NB4 (cell line): ENCODE data around the gene MLXIP.

Experiments used
- CTCF ChIP-seq: IDR thresholded peaks from one replicate; pipeline ENCODE4 v1.5.1; 2012; ENCODE audit warnings: low read depth, low read length
- MYC ChIP-seq: IDR thresholded peaks from 2 replicates; pipeline ENCODE4 v1.6.1; 2011; ENCODE audit warnings: low read depth, low read length
- POLR2A ChIP-seq: IDR thresholded peaks from 2 replicates; pipeline ENCODE4 v1.6.1; 2011; ENCODE audit warnings: mild to moderate bottlenecking; ENCODE audit not compliant: insufficient read length; ENCODE audit errors: extremely low read depth

DNA sequence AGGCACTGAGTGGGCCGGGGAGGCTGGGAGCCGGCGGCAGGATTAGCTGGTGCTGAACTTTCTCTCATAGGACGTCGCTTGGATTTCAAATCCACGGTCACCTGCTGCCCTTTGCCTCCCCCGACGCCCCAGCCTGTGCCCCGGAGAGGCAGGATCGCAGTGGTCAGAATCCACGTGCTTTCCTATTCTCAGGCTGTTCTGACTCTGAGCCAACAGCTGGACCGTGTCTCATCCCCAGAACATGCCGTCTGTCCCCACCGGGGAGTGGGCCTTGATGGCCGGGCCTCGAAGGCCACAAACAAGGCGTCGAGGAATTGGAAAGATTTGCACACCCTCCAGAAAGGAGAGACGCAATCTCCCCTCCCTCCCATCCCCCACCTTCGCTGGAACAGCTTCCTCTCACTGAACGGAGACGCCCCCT is 18.5 kb upstream of the MLXIP start:
- TF ChIP-seq POLR2A = no peak
- TF ChIP-seq CTCF = no peak
- no peak for TF ChIP-seq MYC
